ENCODE measurements around the gene NBAS.
"Not testable (repeated sequence)": the region's sequence is repeated elsewhere in the genome, so short reads cannot be mapped to it uniquely, and the experiment has no call there.

Gene NBAS

GRCh38 chr2:15425712-15426111 is 135.4 kb downstream of the NBAS start:
- no peaks in the 10 kb centered on the region for H3K36me3 ChIP-seq (ENCODE audit: control insufficient read depth, low read depth, low read length)
- H3K27me3 ChIP-seq (ENCODE audit: control insufficient read depth, insufficient read depth, low read length) = no peaks in the 10 kb centered on the region
- no peak overlapping the region for H3K27ac ChIP-seq (ENCODE audit: low read length)
- H3K9ac ChIP-seq (ENCODE audit: low read length) = no peak overlapping the region
- peaks cover 12% of the 10 kb centered on the region for H3K4me1 ChIP-seq (ENCODE audit: control insufficient read depth, low read depth, low read length)
- H3K9me3 ChIP-seq (ENCODE audit: control insufficient read depth, low read depth, low read length) = no peaks in the 10 kb centered on the region
- H3K4me3 ChIP-seq (ENCODE audit: low read length) = peak overlapping the region; percentile 17

GRCh38 chr2:15421753-15422152 is 139.4 kb downstream of the NBAS start:
- Histone ChIP-seq H3K27ac (ENCODE audit: low read length) (no peak overlapping the region), H3K9ac (ENCODE audit: low read length) (no peak overlapping the region), H3K4me3 (ENCODE audit: low read length) (no peak overlapping the region), H3K9me3 (ENCODE audit: control insufficient read depth, low read depth, low read length) (no peaks in the 10 kb centered on the region), H3K4me1 (ENCODE audit: control insufficient read depth, low read depth, low read length) (peaks cover 12% of the 10 kb centered on the region), H3K36me3 (ENCODE audit: control insufficient read depth, low read depth, low read length) (no peaks in the 10 kb centered on the region), H3K27me3 (ENCODE audit: control insufficient read depth, insufficient read depth, low read length) (no peaks in the 10 kb centered on the region)

DNA sequence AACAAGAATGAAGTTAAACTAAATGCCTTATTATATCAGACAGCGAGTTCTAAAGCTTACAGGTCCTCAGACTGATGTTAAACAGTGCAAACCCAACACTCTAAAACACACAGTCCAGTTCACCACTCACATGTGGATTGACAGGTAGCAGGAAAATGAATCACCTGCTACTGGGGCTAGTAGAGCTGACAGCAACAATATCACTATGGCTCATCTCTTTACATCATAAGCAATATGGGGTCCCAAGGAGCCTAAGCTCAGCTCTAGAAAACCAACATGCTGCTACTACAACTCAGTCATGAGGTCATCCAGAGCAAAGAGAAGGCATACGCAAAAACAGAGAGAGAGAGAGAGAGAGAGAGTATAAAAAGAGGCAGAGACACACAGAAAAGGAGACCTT is 145.4 kb downstream of the NBAS start:
- H3K9me3 ChIP-seq (ENCODE audit: control insufficient read depth, low read depth, low read length) = no peaks in the 10 kb centered on the region
- H3K9ac ChIP-seq (ENCODE audit: low read length) = no peak overlapping the region
- no peak overlapping the region for H3K4me3 ChIP-seq (ENCODE audit: low read length)
- H3K27me3 ChIP-seq (ENCODE audit: control insufficient read depth, insufficient read depth, low read length) = no peaks in the 10 kb centered on the region
- H3K4me1 ChIP-seq (ENCODE audit: control insufficient read depth, low read depth, low read length) = no peaks in the 10 kb centered on the region
- H3K36me3 ChIP-seq (ENCODE audit: control insufficient read depth, low read depth, low read length) = no peaks in the 10 kb centered on the region
- H3K27ac ChIP-seq (ENCODE audit: low read length) = no peak overlapping the region

GRCh38 chr2:15412779-15413178 is 148.4 kb downstream of the NBAS start:
- no peaks in the 10 kb centered on the region for H3K27me3 ChIP-seq (ENCODE audit: control insufficient read depth, insufficient read depth, low read length)
- no peak overlapping the region for H3K4me3 ChIP-seq (ENCODE audit: low read length)
- no peaks in the 10 kb centered on the region for H3K36me3 ChIP-seq (ENCODE audit: control insufficient read depth, low read depth, low read length)
- no peak overlapping the region for H3K27ac ChIP-seq (ENCODE audit: low read length)
- H3K9ac ChIP-seq (ENCODE audit: low read length) = no peak overlapping the region
- no peaks in the 10 kb centered on the region for H3K4me1 ChIP-seq (ENCODE audit: control insufficient read depth, low read depth, low read length)
- no peaks in the 10 kb centered on the region for H3K9me3 ChIP-seq (ENCODE audit: control insufficient read depth, low read depth, low read length)

GRCh38 chr2:15412309-15412708 is 148.8 kb downstream of the NBAS start:
- no peak overlapping the region for H3K4me3 ChIP-seq (ENCODE audit: low read length)

GRCh38 chr2:15410884-15411283 is 150.2 kb downstream of the NBAS start:
- Histone ChIP-seq H3K36me3 (ENCODE audit: control insufficient read depth, low read depth, low read length) (no peaks in the 10 kb centered on the region), H3K4me3 (ENCODE audit: low read length) (no peak overlapping the region), H3K4me1 (ENCODE audit: control insufficient read depth, low read depth, low read length) (no peaks in the 10 kb centered on the region), H3K27ac (ENCODE audit: low read length) (no peak overlapping the region), H3K9ac (ENCODE audit: low read length) (no peak overlapping the region), H3K27me3 (ENCODE audit: control insufficient read depth, insufficient read depth, low read length) (no peaks in the 10 kb centered on the region), H3K9me3 (ENCODE audit: control insufficient read depth, low read depth, low read length) (no peaks in the 10 kb centered on the region)

More at GRCh38 chr2:15412309-15412708, 148.8 kb downstream of the NBAS start:
- Histone ChIP-seq H3K9ac (ENCODE audit: low read length) (no peak overlapping the region), H3K4me1 (ENCODE audit: control insufficient read depth, low read depth, low read length) (no peaks in the 10 kb centered on the region), H3K27me3 (ENCODE audit: control insufficient read depth, insufficient read depth, low read length) (no peaks in the 10 kb centered on the region), H3K27ac (ENCODE audit: low read length) (no peak overlapping the region), H3K36me3 (ENCODE audit: control insufficient read depth, low read depth, low read length) (no peaks in the 10 kb centered on the region), H3K9me3 (ENCODE audit: control insufficient read depth, low read depth, low read length) (no peaks in the 10 kb centered on the region)

GRCh38 chr2:15408759-15409158 is 152.4 kb downstream of the NBAS start:
- no peak overlapping the region for H3K4me3 ChIP-seq (ENCODE audit: low read length)
- no peaks in the 10 kb centered on the region for H3K36me3 ChIP-seq (ENCODE audit: control insufficient read depth, low read depth, low read length)
- no peak overlapping the region for H3K9ac ChIP-seq (ENCODE audit: low read length)
- H3K9me3 ChIP-seq (ENCODE audit: control insufficient read depth, low read depth, low read length) = no peaks in the 10 kb centered on the region
- H3K27me3 ChIP-seq (ENCODE audit: control insufficient read depth, insufficient read depth, low read length) = no peaks in the 10 kb centered on the region
- no peaks in the 10 kb centered on the region for H3K4me1 ChIP-seq (ENCODE audit: control insufficient read depth, low read depth, low read length)
- no peak overlapping the region for H3K27ac ChIP-seq (ENCODE audit: low read length)

GRCh38 chr2:15407666-15408065 is 153.5 kb downstream of the NBAS start:
- Histone ChIP-seq H3K4me3 (ENCODE audit: low read length) (no peak overlapping the region), H3K4me1 (ENCODE audit: control insufficient read depth, low read depth, low read length) (no peaks in the 10 kb centered on the region), H3K27ac (ENCODE audit: low read length) (no peak overlapping the region), H3K9me3 (ENCODE audit: control insufficient read depth, low read depth, low read length) (no peaks in the 10 kb centered on the region), H3K9ac (ENCODE audit: low read length) (no peak overlapping the region), H3K36me3 (ENCODE audit: control insufficient read depth, low read depth, low read length) (no peaks in the 10 kb centered on the region), H3K27me3 (ENCODE audit: control insufficient read depth, insufficient read depth, low read length) (no peaks in the 10 kb centered on the region)

DNA sequence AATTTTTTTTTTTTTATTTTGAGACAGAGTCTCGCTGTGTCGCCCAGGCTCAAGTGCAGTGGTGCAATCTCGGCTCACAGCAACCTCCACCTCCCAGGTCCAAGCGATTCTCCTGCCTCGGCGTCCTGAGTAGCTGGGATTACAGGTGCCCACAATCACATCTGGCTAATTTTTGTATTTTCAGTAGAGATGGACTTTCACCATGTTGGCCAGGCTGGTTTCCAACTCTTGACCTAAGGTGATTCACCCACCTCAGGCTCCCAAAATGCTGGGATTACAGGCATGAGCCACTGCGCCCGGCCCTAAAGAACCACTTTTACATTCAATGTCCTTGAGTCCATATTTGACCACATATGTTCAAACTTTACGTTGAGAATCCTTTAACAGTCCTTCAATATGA is 156.6 kb downstream of the NBAS start:
- not testable (repeated sequence) for H3K27ac ChIP-seq (ENCODE audit: low read length); H3K27me3 ChIP-seq (ENCODE audit: control insufficient read depth, insufficient read depth, low read length); H3K4me3 ChIP-seq (ENCODE audit: low read length); H3K9me3 ChIP-seq (ENCODE audit: control insufficient read depth, low read depth, low read length); H3K36me3 ChIP-seq (ENCODE audit: control insufficient read depth, low read depth, low read length); H3K4me1 ChIP-seq (ENCODE audit: control insufficient read depth, low read depth, low read length); H3K9ac ChIP-seq (ENCODE audit: low read length)

DNA sequence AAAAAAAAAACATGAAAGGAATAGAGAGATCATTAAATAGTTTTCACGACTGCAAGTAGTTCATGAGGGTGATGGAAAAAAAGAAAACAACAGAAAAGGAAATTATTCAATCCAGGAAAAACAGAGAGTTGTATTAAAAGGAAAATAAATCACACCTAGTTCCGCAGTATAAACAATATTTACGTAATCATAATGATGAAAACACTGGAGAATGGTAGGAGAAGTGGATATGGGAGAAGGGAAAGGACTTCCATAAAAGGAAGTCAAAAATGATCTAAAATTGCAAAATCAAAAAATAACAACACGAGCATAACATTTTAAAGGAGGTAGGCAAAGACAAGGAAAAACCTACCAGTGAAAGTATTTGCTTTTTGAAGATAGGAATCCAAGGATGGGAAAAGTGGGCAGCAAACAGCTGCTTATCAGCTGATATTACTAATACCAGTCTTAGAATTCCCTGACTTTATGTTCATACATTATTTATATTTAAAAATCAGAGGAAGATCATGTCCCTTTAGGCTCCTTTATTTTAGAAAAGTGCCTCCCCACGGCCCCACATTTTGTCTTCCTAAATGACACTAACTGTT is 160.8 kb downstream of the NBAS start:
- Histone ChIP-seq H3K4me1 (ENCODE audit: control insufficient read depth, low read depth, low read length) (no peaks in the 10 kb centered on the region), H3K9me3 (ENCODE audit: control insufficient read depth, low read depth, low read length) (no peaks in the 10 kb centered on the region), H3K27ac (ENCODE audit: low read length) (no peak overlapping the region), H3K9ac (ENCODE audit: low read length) (no peak overlapping the region), H3K36me3 (ENCODE audit: control insufficient read depth, low read depth, low read length) (no peaks in the 10 kb centered on the region), H3K27me3 (ENCODE audit: control insufficient read depth, insufficient read depth, low read length) (no peaks in the 10 kb centered on the region), H3K4me3 (ENCODE audit: low read length) (no peak overlapping the region)

GRCh38 chr2:15399241-15399640 is 161.9 kb downstream of the NBAS start:
- H3K27ac ChIP-seq (ENCODE audit: low read length) = no peak overlapping the region
- no peak overlapping the region for H3K4me3 ChIP-seq (ENCODE audit: low read length)
- no peaks in the 10 kb centered on the region for H3K36me3 ChIP-seq (ENCODE audit: control insufficient read depth, low read depth, low read length)
- no peaks in the 10 kb centered on the region for H3K27me3 ChIP-seq (ENCODE audit: control insufficient read depth, insufficient read depth, low read length)
- no peaks in the 10 kb centered on the region for H3K9me3 ChIP-seq (ENCODE audit: control insufficient read depth, low read depth, low read length)
- no peaks in the 10 kb centered on the region for H3K4me1 ChIP-seq (ENCODE audit: control insufficient read depth, low read depth, low read length)
- H3K9ac ChIP-seq (ENCODE audit: low read length) = no peak overlapping the region

DNA sequence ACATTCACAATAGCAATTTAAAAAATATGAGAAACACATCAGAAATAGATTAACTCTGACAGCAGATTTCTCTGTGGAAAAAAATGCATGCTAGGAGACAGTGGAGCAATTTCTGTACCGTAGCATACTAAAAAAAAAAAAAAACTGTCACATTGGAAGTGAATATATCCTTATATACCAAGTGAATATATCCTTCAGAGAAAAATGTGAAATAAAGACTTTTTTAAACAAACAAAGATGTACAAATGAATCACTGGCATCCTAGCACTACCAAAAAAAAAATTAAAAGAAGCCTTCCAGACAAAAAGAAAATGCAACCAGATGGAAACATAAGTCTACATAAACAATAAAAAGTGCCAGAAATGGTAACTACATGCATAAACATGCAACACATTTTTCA is 169.4 kb downstream of the NBAS start:
- Histone ChIP-seq H3K9me3 (ENCODE audit: control insufficient read depth, low read depth, low read length) (no peaks in the 10 kb centered on the region), H3K4me1 (ENCODE audit: control insufficient read depth, low read depth, low read length) (no peaks in the 10 kb centered on the region), H3K9ac (ENCODE audit: low read length) (no peak overlapping the region), H3K4me3 (ENCODE audit: low read length) (no peak overlapping the region), H3K27me3 (ENCODE audit: control insufficient read depth, insufficient read depth, low read length) (no peaks in the 10 kb centered on the region), H3K27ac (ENCODE audit: low read length) (no peak overlapping the region), H3K36me3 (ENCODE audit: control insufficient read depth, low read depth, low read length) (no peaks in the 10 kb centered on the region)

Data from iPS-18a (cell line).